GM12878 (cell line): ENCODE results near the gene AFG1L. TPM values are rescaled to one million over a fixed set of nuclear protein-coding genes. Genes with fewer than 3 reads are reported as not detected.

ENCODE experiments used
- CHD2 ChIP-seq: IDR thresholded peaks from 2 replicates; pipeline ENCODE4 v1.6.1; 2011; ENCODE audit warnings: low read depth, low read length, improper control_type of control experiment, borderline replicate concordance
- GABPA ChIP-seq: IDR thresholded peaks from 2 replicates; pipeline ENCODE4 v1.6.1; 2014; ENCODE audit warnings: antibody characterized with exemption, low read depth, mild to moderate bottlenecking, inconsistent platforms
- HDAC6 ChIP-seq: fragments of 200-600 bp; sonication (generic); IDR thresholded peaks from one replicate; pipeline ENCODE4 v1.8.0; 2017; ENCODE audit warnings: antibody characterized with exemption; ENCODE audit not compliant: unreplicated experiment
- HDGF ChIP-seq: fragments of 450-650 bp; IDR thresholded peaks from 2 replicates; pipeline ENCODE4 v1.6.1; 2016; ENCODE audit warnings: antibody characterized with exemption
- IKZF1 ChIP-seq: fragments of 450-650 bp; conservative IDR thresholded peaks from 2 replicates; pipeline ENCODE4 v1.6.1; 2017; ENCODE audit warnings: antibody characterized with exemption, mild to moderate bottlenecking
- IRF4 ChIP-seq: IDR thresholded peaks from 2 replicates; pipeline ENCODE4 v1.6.1; 2011; ENCODE audit warnings: low read depth, low read length
- MTA2 ChIP-seq: fragments of 450-650 bp; IDR thresholded peaks from 2 replicates; pipeline ENCODE4 v1.6.1; 2016; ENCODE audit warnings: low read depth, mild to moderate bottlenecking, moderate library complexity
- NFYB ChIP-seq: IDR thresholded peaks from 2 replicates; pipeline ENCODE4 v1.6.1; 2011; ENCODE audit warnings: low read depth, mild to moderate bottlenecking, low read length, improper control_type of control experiment, moderate library complexity; ENCODE audit not compliant: insufficient read depth
- NR2C2 ChIP-seq: IDR thresholded peaks from 2 replicates; pipeline ENCODE4 v1.6.1; 2011; ENCODE audit warnings: borderline replicate concordance, low read depth; ENCODE audit not compliant: control insufficient read depth, insufficient read length
- PML ChIP-seq: IDR thresholded peaks from 2 replicates; pipeline ENCODE4 v1.6.1; 2012; ENCODE audit warnings: low read length, inconsistent platforms
- SMARCA5 ChIP-seq: fragments of 450-650 bp; IDR thresholded peaks from 2 replicates; pipeline ENCODE4 v1.6.1; 2017; ENCODE audit warnings: mild to moderate bottlenecking
- TBL1XR1 ChIP-seq: IDR thresholded peaks from 2 replicates; pipeline ENCODE4 v1.6.1; 2012; ENCODE audit warnings: low read depth, low read length, improper control_type of control experiment
- ZNF592 ChIP-seq: fragments of 450-650 bp; IDR thresholded peaks from 2 replicates; pipeline ENCODE4 v1.6.1; 2017; ENCODE audit warnings: mild to moderate bottlenecking, moderate library complexity
- polyA plus RNA-seq, 11 experiments: library from polyadenylated mRNA; depleted of rRNA in 4 of 11; unstranded in 6 of 11; stranded (reverse) in 5 of 11; fragments of >200 nt; fragmentation: Nextera tagmentation in 4 of 11; fragmentation: Illumina TruSeq in 1 of 11; extraction: Ambion mirVana in 4 of 11; extraction: Trizol in 1 of 11; gene quantifications; 1 replicate in 1 of 11; 2 replicates in 10 of 11; pipeline versions ENCODE4 v1.2.1 to v1.2.3, GENCODE V29; 2011 to 2016; ENCODE audit warnings: inconsistent platforms in 2 of 11, missing spikeins in 2 of 11, low read depth in 1 of 11
- total RNA-seq, 4 experiments: library from RNA; depleted of rRNA in 3 of 4; stranded (reverse); fragments of >200 nt in 3 of 4; fragmentation: Illumina TruSeq in 1 of 4; extraction: Trizol in 1 of 4; gene quantifications; 2 replicates each; pipeline versions ENCODE4 v1.2.1 to v1.2.3, GENCODE V29; 2013 to 2021
- TF ChIP-seq, protein P1 (sequence below): fragments of 450-650 bp; IDR thresholded peaks from 2 replicates; pipeline ENCODE4 v1.6.1; 2017; ENCODE audit warnings: mild to moderate bottlenecking, moderate library complexity
- TF ChIP-seq, protein P2 (sequence below): IDR thresholded peaks from 2 replicates; pipeline ENCODE4 v1.6.1; 2012; ENCODE audit warnings: low read depth, low read length, improper control_type of control experiment
- TF ChIP-seq, protein P3 (sequence below): fragments of 450-650 bp; IDR thresholded peaks from 2 replicates; pipeline ENCODE4 v1.6.1; 2016; ENCODE audit warnings: mild to moderate bottlenecking, moderate library complexity, borderline replicate concordance

AFG1L gene
- total and polyA plus RNA-seq, 10 of the 15 experiments (the other 5 are each of a cell fraction or from before 2014, with no cell fraction given), result 2.3 to 9.0 (median 4.3) TPM

DNA sequence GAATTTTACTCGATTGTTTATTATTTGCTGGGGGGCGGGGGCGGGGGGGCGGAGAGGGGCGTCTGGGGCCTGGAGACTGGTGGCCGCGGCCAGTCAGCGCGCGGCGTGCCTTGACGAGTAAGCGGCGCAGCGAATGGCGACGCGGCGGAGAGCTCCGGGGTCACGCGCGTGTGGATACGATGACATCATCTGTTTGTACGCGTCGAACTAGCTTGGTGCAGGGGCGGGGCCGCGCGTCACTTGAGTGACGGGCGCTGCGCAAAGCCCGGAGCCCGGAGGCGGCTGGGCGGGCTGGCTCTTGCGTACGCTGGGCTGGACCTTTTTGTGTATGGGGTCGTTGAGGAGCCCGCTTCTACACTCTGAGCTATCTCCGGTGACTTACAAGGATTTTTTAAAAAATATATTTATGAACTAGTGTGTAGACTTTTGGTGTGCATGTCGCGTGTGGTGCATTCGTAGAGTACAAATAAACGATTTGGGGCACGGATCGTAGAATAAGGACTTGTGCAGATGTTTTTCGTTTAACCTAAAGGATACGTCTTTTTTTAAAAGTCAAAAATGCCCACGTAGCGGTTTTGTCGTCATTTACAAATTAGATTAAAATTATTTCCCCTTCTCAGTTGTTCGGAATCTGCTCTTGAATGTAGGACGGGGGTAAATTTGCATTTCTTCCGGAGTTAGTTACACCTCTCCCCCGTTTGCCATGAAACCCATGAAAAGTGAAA, 263.7 kb downstream of the AFG1L start (continued):
- TF ChIP-seq ZNF592, result no peak
- TF ChIP-seq IKZF1, result no peak
- TF ChIP-seq IRF4, result no peak
- TF ChIP-seq PML, result no peak
- TF ChIP-seq HDAC6, result no peak
- no peak for TF ChIP-seq GABPA
- no peak for TF ChIP-seq MTA2
- peak; percentile 59; the same call in 1 of the 2 replicates for TF ChIP-seq TBL1XR1
- TF ChIP-seq, protein P1, sequence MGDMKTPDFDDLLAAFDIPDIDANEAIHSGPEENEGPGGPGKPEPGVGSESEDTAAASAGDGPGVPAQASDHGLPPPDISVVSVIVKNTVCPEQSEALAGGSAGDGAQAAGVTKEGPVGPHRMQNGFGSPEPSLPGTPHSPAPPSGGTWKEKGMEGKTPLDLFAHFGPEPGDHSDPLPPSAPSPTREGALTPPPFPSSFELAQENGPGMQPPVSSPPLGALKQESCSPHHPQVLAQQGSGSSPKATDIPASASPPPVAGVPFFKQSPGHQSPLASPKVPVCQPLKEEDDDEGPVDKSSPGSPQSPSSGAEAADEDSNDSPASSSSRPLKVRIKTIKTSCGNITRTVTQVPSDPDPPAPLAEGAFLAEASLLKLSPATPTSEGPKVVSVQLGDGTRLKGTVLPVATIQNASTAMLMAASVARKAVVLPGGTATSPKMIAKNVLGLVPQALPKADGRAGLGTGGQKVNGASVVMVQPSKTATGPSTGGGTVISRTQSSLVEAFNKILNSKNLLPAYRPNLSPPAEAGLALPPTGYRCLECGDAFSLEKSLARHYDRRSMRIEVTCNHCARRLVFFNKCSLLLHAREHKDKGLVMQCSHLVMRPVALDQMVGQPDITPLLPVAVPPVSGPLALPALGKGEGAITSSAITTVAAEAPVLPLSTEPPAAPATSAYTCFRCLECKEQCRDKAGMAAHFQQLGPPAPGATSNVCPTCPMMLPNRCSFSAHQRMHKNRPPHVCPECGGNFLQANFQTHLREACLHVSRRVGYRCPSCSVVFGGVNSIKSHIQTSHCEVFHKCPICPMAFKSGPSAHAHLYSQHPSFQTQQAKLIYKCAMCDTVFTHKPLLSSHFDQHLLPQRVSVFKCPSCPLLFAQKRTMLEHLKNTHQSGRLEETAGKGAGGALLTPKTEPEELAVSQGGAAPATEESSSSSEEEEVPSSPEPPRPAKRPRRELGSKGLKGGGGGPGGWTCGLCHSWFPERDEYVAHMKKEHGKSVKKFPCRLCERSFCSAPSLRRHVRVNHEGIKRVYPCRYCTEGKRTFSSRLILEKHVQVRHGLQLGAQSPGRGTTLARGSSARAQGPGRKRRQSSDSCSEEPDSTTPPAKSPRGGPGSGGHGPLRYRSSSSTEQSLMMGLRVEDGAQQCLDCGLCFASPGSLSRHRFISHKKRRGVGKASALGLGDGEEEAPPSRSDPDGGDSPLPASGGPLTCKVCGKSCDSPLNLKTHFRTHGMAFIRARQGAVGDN, result no peak
- TF ChIP-seq, protein P2, sequence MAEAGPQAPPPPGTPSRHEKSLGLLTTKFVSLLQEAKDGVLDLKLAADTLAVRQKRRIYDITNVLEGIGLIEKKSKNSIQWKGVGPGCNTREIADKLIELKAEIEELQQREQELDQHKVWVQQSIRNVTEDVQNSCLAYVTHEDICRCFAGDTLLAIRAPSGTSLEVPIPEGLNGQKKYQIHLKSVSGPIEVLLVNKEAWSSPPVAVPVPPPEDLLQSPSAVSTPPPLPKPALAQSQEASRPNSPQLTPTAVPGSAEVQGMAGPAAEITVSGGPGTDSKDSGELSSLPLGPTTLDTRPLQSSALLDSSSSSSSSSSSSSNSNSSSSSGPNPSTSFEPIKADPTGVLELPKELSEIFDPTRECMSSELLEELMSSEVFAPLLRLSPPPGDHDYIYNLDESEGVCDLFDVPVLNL, result no peak
- TF ChIP-seq HDGF, result no peak
- TF ChIP-seq, protein P3, sequence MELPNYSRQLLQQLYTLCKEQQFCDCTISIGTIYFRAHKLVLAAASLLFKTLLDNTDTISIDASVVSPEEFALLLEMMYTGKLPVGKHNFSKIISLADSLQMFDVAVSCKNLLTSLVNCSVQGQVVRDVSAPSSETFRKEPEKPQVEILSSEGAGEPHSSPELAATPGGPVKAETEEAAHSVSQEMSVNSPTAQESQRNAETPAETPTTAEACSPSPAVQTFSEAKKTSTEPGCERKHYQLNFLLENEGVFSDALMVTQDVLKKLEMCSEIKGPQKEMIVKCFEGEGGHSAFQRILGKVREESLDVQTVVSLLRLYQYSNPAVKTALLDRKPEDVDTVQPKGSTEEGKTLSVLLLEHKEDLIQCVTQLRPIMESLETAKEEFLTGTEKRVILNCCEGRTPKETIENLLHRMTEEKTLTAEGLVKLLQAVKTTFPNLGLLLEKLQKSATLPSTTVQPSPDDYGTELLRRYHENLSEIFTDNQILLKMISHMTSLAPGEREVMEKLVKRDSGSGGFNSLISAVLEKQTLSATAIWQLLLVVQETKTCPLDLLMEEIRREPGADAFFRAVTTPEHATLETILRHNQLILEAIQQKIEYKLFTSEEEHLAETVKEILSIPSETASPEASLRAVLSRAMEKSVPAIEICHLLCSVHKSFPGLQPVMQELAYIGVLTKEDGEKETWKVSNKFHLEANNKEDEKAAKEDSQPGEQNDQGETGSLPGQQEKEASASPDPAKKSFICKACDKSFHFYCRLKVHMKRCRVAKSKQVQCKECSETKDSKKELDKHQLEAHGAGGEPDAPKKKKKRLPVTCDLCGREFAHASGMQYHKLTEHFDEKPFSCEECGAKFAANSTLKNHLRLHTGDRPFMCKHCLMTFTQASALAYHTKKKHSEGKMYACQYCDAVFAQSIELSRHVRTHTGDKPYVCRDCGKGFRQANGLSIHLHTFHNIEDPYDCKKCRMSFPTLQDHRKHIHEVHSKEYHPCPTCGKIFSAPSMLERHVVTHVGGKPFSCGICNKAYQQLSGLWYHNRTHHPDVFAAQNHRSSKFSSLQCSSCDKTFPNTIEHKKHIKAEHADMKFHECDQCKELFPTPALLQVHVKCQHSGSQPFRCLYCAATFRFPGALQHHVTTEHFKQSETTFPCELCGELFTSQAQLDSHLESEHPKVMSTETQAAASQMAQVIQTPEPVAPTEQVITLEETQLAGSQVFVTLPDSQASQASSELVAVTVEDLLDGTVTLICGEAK, result peak; percentile 33
- TF ChIP-seq NR2C2, result no peak
- TF ChIP-seq SMARCA5, result no peak
- peak; percentile 73; the same call in 1 of the 2 replicates for TF ChIP-seq NFYB
- TF ChIP-seq CHD2, result peak; percentile 76
